GM06990 (cell line): ENCODE measurements around the gene CITED4.

Experiments used
- DNase-seq: peaks from one replicate; pipeline ENCODE4 v3.0.0-alpha.2; 2011; ENCODE audit not compliant: insufficient read length; ENCODE audit errors: extremely low read depth
- H3K27me3 ChIP-seq: replicated peaks from 2 replicates; pipeline ENCODE4 v1.6.0; 2011; ENCODE audit warnings: low read length; ENCODE audit not compliant: control insufficient read depth, insufficient read depth
- H3K36me3 ChIP-seq: 2 replicates; pipeline ENCODE4 v1.5.1; 2011; ENCODE audit warnings: low read length; ENCODE audit not compliant: control insufficient read depth, insufficient read depth
- H3K4me3 ChIP-seq: replicated peaks from 2 replicates; pipeline ENCODE4 v1.5.1; 2011; ENCODE audit warnings: low read depth, mild to moderate bottlenecking, control low read depth, low read length
- TF ChIP-seq, protein P1 (sequence below): IDR thresholded peaks from 2 replicates; pipeline ENCODE4 v1.5.1; 2011; ENCODE audit warnings: low read length, control low read depth, mild to moderate bottlenecking, inconsistent platforms; ENCODE audit not compliant: insufficient read depth, poor library complexity, severe bottlenecking

CITED4 gene

DNA sequence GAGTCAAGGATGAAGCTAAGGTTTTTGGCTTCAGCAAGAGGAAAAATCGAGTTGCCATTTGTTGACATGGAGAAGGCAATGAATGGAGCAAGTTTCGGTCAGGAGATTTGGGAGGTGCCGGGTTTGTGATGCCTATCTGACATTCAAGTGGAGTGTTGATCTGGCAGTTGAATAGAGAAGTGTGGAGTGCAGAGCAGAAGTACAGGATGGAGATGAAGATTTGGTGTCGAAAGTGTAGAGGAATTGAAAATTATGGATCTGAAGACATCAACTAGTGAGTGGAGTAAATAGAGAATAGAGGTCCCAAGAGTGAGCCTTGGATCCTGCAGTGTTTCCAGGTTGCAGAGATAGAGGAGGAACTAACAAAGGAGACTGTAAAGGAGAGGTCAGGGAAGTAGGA is 25.9 kb downstream of the CITED4 start:
- H3K4me3 ChIP-seq = no peak overlapping the region
- no peaks in the 10 kb centered on the region for H3K36me3 ChIP-seq
- no peaks in the 10 kb centered on the region for H3K27me3 ChIP-seq
- TF ChIP-seq, protein P1, sequence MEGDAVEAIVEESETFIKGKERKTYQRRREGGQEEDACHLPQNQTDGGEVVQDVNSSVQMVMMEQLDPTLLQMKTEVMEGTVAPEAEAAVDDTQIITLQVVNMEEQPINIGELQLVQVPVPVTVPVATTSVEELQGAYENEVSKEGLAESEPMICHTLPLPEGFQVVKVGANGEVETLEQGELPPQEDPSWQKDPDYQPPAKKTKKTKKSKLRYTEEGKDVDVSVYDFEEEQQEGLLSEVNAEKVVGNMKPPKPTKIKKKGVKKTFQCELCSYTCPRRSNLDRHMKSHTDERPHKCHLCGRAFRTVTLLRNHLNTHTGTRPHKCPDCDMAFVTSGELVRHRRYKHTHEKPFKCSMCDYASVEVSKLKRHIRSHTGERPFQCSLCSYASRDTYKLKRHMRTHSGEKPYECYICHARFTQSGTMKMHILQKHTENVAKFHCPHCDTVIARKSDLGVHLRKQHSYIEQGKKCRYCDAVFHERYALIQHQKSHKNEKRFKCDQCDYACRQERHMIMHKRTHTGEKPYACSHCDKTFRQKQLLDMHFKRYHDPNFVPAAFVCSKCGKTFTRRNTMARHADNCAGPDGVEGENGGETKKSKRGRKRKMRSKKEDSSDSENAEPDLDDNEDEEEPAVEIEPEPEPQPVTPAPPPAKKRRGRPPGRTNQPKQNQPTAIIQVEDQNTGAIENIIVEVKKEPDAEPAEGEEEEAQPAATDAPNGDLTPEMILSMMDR = no peak
- DNase-seq = no peak

DNA sequence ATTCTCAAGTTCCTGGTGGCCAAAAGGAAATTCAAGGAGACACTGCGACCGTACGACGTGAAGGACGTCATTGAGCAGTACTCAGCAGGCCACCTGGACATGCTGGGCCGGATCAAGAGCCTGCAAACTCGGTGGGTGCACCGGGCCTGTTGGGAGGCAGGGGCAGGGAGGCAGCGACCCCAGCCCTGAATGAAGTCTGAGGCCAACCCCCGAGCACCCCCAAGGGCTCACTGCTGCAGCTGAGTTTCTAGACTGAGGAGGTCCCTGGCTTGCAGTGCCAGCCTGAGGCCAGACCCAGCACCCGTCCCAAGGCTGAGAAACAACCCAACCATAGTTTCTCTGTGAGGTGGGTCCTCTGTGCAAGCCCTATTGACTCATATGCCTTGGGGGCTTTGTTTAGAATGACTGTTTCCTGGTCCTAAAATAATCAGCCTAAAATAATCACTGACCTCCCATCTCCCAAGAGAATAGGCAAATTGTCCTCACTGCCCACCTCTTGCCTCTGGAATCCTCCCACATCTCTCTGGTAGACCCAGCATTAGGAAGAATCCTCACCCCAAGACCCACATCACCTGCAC is 27.1 kb downstream of the CITED4 start:
- no peak overlapping the region for H3K4me3 ChIP-seq
- TF ChIP-seq, protein P1 = no peak
- H3K27me3 ChIP-seq = no peaks in the 10 kb centered on the region
- no peaks in the 10 kb centered on the region for H3K36me3 ChIP-seq
- no peak for DNase-seq

DNA sequence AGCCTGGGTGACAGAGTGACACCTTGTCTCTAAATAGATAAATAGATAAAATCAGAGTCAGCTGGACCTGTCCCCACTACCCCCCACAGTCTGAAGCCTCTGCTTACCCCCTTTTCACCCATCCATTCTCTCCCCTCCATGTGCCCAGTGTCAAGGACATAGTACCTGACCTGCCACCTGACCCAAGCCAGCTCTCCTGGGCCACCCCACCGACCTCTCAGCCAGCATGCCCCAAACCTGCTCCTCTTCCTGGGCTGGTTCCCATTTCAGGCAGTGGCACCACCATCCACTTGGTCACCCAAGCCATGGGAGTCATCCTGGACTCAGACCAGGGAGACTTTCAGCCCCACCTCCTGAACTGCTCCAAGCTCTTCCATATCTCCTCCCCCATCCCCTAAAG is 28.2 kb downstream of the CITED4 start:
- no peaks in the 10 kb centered on the region for H3K36me3 ChIP-seq
- TF ChIP-seq, protein P1 = no peak
- DNase-seq = no peak
- no peak overlapping the region for H3K4me3 ChIP-seq
- H3K27me3 ChIP-seq = no peaks in the 10 kb centered on the region

DNA sequence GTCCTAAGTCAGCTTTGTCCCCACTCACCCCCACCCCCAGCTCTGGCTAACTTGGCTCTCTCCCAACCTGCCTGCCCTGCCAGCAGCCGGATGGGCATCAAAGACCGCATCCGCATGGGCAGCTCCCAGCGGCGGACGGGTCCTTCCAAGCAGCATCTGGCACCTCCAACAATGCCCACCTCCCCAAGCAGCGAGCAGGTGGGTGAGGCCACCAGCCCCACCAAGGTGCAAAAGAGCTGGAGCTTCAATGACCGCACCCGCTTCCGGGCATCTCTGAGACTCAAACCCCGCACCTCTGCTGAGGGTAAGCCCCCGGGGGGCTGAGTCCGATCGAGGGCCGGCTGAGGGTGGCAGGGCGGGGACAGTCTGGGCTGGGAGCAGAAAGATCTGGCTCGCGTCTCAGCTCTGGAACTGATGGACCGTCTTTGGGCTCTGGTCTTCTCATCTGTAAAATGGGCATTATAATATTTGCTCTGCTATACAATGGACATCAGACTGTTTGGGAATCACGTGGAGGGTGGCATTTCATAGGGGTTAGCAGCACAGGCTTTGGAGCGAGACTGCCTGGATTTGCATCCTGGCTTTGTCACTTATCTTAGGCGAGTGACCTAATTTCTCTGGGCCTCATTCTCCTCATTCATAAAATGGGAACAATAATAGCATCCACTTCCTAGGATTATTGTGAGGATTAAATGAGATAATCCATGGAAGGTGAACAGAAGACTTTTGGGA is 31.0 kb downstream of the CITED4 start:
- DNase-seq = no peak
- TF ChIP-seq, protein P1 = no peak
- no peaks in the 10 kb centered on the region for H3K27me3 ChIP-seq
- H3K36me3 ChIP-seq = no peaks in the 10 kb centered on the region
- no peak overlapping the region for H3K4me3 ChIP-seq

DNA sequence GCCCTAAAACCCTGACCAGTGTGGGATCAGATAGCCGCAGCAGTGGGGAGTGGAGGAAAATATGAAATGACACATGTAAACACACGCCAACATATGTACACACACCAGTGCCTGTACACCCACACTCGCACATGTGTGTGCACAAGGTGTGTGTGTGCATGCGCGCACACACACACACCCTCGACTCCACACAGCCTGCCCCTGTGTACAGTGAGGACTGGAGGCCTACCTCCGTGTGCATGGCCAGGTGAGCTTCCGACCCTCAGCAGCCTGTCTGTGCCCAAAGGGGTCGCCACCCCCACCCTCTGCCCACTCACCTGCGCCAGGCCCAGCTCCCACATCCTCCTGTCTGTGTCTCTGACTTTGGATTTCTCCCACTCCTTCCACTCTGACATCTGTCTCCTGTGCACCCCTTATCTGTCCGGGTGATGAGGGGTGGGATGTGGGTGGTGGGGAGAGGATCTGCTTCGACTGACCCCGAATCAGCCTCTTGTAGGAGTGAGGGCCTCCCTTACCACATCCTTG is 31.7 kb downstream of the CITED4 start:
- Histone ChIP-seq H3K27me3 (no peaks in the 10 kb centered on the region), H3K4me3 (no peak overlapping the region), H3K36me3 (no peaks in the 10 kb centered on the region)
- TF ChIP-seq, protein P1 = no peak
- DNase-seq = no peak
